Spleen (tissue), 11 donors: ENCODE results near the gene ATP1B3. TPM values are rescaled to one million over a fixed set of nuclear protein-coding genes. Genes with fewer than 3 reads are reported as not detected.

ENCODE experiments used
- DNase-seq: peaks from one replicate; pipeline ENCODE4 v3.0.0-alpha.2; 2020
- H3K27ac ChIP-seq, 8 donors: fragments of 200-600 bp; sonication (generic) in 7 of 8; 1 replicate in 4 of 8; 2 replicates in 4 of 8; pipeline versions ENCODE4 v1.5.0 to v1.8.0; 2016 to 2021; ENCODE audit warnings: inconsistent platforms in 4 of 8, mild to moderate bottlenecking in 4 of 8, moderate library complexity in 1 of 8
- H3K27me3 ChIP-seq, 7 donors: fragments of 200-600 bp; sonication (generic) in 6 of 7; replicated peaks in 1 of 7; 1 replicate in 4 of 7; 2 replicates in 3 of 7; pipeline versions ENCODE4 v1.5.0 to v1.8.0; 2016 to 2021; ENCODE audit warnings: inconsistent platforms in 3 of 7, mild to moderate bottlenecking in 1 of 7
- H3K36me3 ChIP-seq, 6 donors: fragments of 200-600 bp; sonication (generic) in 5 of 6; 1 replicate in 4 of 6; 2 replicates in 2 of 6; pipeline versions ENCODE4 v1.5.0 to v1.8.0; 2016 to 2021; ENCODE audit warnings: inconsistent platforms in 2 of 6
- H3K4me1 ChIP-seq, 6 donors: fragments of 200-600 bp; sonication (generic) in 5 of 6; 1 replicate in 3 of 6; 2 replicates in 3 of 6; pipeline versions ENCODE4 v1.5.0 to v1.8.0; 2016 to 2021; ENCODE audit warnings: inconsistent platforms in 3 of 6
- H3K4me3 ChIP-seq, 8 donors: fragments of 200-600 bp; sonication (generic) in 7 of 8; 1 replicate in 4 of 8; 2 replicates in 4 of 8; pipeline versions ENCODE4 v1.5.0 to v1.8.0; 2016 to 2021; ENCODE audit warnings: inconsistent platforms in 4 of 8, mild to moderate bottlenecking in 4 of 8, moderate library complexity in 2 of 8
- H3K9me3 ChIP-seq, 8 donors: fragments of 200-600 bp; sonication (generic) in 7 of 8; 1 replicate in 4 of 8; 2 replicates in 4 of 8; pipeline versions ENCODE4 v1.5.0 to v1.8.0; 2016 to 2021; ENCODE audit warnings: inconsistent platforms in 4 of 8
- CTCF ChIP-seq, 11 experiments: fragments of 200-600 bp in 7 of 11; fragments of 450-650 bp in 4 of 11; sonication (generic) in 4 of 11; IDR thresholded peaks in 8 of 11; conservative IDR thresholded peaks in 3 of 11; 1 replicate in 7 of 11; 2 replicates in 4 of 11; pipeline versions ENCODE4 v1.4.0 to v1.8.0; 2016 to 2021; ENCODE audit warnings: antibody characterized with exemption in 11 of 11, inconsistent platforms in 4 of 11, mild to moderate bottlenecking in 1 of 11
- POLR2A ChIP-seq, 3 donors: fragments of 450-650 bp; IDR thresholded peaks; one replicate each; pipeline ENCODE4 v1.5.1; 2017; ENCODE audit warnings: antibody characterized with exemption in 3 of 3, mild to moderate bottlenecking in 1 of 3
- POLR2AphosphoS5 ChIP-seq, 3 donors: sonication (generic); formaldehyde crosslinking; IDR thresholded peaks; one replicate each; pipeline ENCODE4 v1.5.1; 2017; ENCODE audit warnings: antibody characterized with exemption in 3 of 3
- WGBS, 5 donors: extraction: QIAGEN DNeasy Blood & Tissue Kit in 3 of 5; methylation state at CpG; one replicate each; pipeline versions ENCODE4 v1.1.5 to v1.1.7; 2013 to 2018; 5-methylcytosine and 5-hydroxymethylcytosine counted together
- intact Hi-C: fragments of 100-400 bp; cut with DNase I; formaldehyde crosslinking; loops from one replicate; pipeline ENCODE4 v1.15.0; 2023; ENCODE audit warnings: low total_unique reads
- polyA plus RNA-seq, 3 donors: library from polyadenylated mRNA; stranded (reverse); fragments of 200-250 nt; gene quantifications; one replicate each; pipeline ENCODE4 v1.2.1, GENCODE V29; 2013
- total RNA-seq, 7 donors: library from RNA; depleted of rRNA in 3 of 7; stranded (reverse); fragments of >200 nt in 3 of 7; fragmentation: NEBNext Ultra II Directional in 4 of 7; extraction: Animal tissue kit (Norgen Biotek cat#: 25700) in 4 of 7; gene quantifications; one replicate each; pipeline versions ENCODE4 v1.1.0 to v1.2.1, GENCODE V29; 2016 to 2021
- donor health status: healthy with polysubstance abuse.
- donor health status: DM: no; HTN: no; CAD: no; lungs with moderate emphysema.
- donor health status: DM: no; HTN: no; CAD: no.
- donor health status: Bipolar disorder and iron deficiency.
- donor health status: healthy.
- donor health status: DM: no; HTN: no; CAD: no.
- donor health status: DM: yes; HTN: yes; CAD: no.

ATP1B3 gene
- total and polyA plus RNA-seq, 10 donors, result 35.7 to 80.1 (median 66.4) TPM

GRCh38 chr3:141876891-141877621 lies 613 bp downstream of the ATP1B3 start:
- intact Hi-C loops, result loop anchor here (5.0 to 10.0 kb wide), 2 partner anchors 82 to 135 kb away; no protein-coding TSS in a partner anchor
- peak in 2 of 3 donors; percentile 70 to 84 for TF ChIP-seq POLR2AphosphoS5 (IDR thresholded peaks at IDR 0.05)
- no peak for TF ChIP-seq POLR2A (IDR thresholded peaks at IDR 0.05)
- 0 to 1% (median 0%) methylated on average over 32 to 76 of the region's 76 CpGs for WGBS, 5 donors

GRCh38 chr3:141877911-141878310 lies 1.5 kb downstream of the ATP1B3 start:
- DNase-seq, result no peak
- WGBS, 5 donors, result 48 to 61% (median 57%) methylated on average over 3 of the region's 3 CpGs

More at GRCh38 chr3:141876891-141877621, 613 bp downstream of the ATP1B3 start:
- Histone ChIP-seq H3K27me3 (no peaks in the 10 kb centered on the region), H3K4me3 (peak overlapping the region; percentile 80 to 97 (median 88)), H3K36me3 (no peaks in the 10 kb centered on the region), H3K27ac (peak overlapping the region; percentile 94 to 100 (median 99)), H3K9me3 (no peaks in the 10 kb centered on the region), H3K4me1 (peaks cover 19 to 54% (median 33%) of the 10 kb centered on the region in 6 donors)
- DNase-seq, result peak; percentile 89

GRCh38 chr3:141878326-141878725 lies 1.9 kb downstream of the ATP1B3 start:
- peak overlapping the region in 1 of 8 donors; percentile 99 for H3K27ac ChIP-seq

More at GRCh38 chr3:141877911-141878310, 1.5 kb downstream of the ATP1B3 start:
- intact Hi-C loops, result loop anchor here (5.0 to 10.0 kb wide), 2 partner anchors 83 to 136 kb away; no protein-coding TSS in a partner anchor
- TF ChIP-seq CTCF (IDR thresholded peaks at IDR 0.05 in 8 of 11, conservative IDR thresholded peaks at IDR 0.05 in 3 of 11) (no peak), POLR2A (IDR thresholded peaks at IDR 0.05) (no peak), POLR2AphosphoS5 (IDR thresholded peaks at IDR 0.05) (no peak)
- Histone ChIP-seq H3K4me1 (peaks cover 19 to 54% (median 35%) of the 10 kb centered on the region in 6 donors), H3K4me3 (peak overlapping the region in 6 of 8 donors; percentile 81 to 97 (median 88)), H3K9me3 (no peaks in the 10 kb centered on the region), H3K27me3 (no peaks in the 10 kb centered on the region), H3K27ac (peak overlapping the region in 7 of 8 donors; percentile 94 to 100 (median 99)), H3K36me3 (peaks cover 0 to 7% (median 0%) of the 10 kb centered on the region in 6 donors)

GRCh38 chr3:141878817-141879216 lies 2.4 kb downstream of the ATP1B3 start:
- intact Hi-C loops, result loop anchor here (5.0 to 10.0 kb wide), 2 partner anchors 84 to 137 kb away; no protein-coding TSS in a partner anchor
- H3K27ac ChIP-seq, result no peak overlapping the region
- H3K4me1 ChIP-seq, result peaks cover 19 to 54% (median 35%) of the 10 kb centered on the region in 6 donors
- H3K4me3 ChIP-seq, result peak overlapping the region in 3 of 8 donors; percentile 87 to 97 (median 89)
- no peaks in the 10 kb centered on the region for H3K9me3 ChIP-seq
- no peak for TF ChIP-seq POLR2AphosphoS5 (IDR thresholded peaks at IDR 0.05)
- no peak for TF ChIP-seq POLR2A (IDR thresholded peaks at IDR 0.05)
- TF ChIP-seq CTCF (IDR thresholded peaks at IDR 0.05 in 8 of 11, conservative IDR thresholded peaks at IDR 0.05 in 3 of 11), result no peak
- DNase-seq, result no peak
- 88 to 95% (median 90%) methylated on average over 2 of the region's 2 CpGs for WGBS, 5 donors
- H3K27me3 ChIP-seq, result no peaks in the 10 kb centered on the region
- H3K36me3 ChIP-seq, result peaks cover 0 to 9% (median 0%) of the 10 kb centered on the region in 6 donors

More at GRCh38 chr3:141878326-141878725, 1.9 kb downstream of the ATP1B3 start:
- H3K4me1 ChIP-seq, result peaks cover 19 to 54% (median 35%) of the 10 kb centered on the region in 6 donors
- intact Hi-C loops, result loop anchor here (5.0 to 10.0 kb wide), 2 partner anchors 84 to 136 kb away; no protein-coding TSS in a partner anchor
- H3K36me3 ChIP-seq, result peaks cover 0 to 8% (median 0%) of the 10 kb centered on the region in 6 donors
- DNase-seq, result no peak
- no peaks in the 10 kb centered on the region for H3K9me3 ChIP-seq
- TF ChIP-seq POLR2AphosphoS5 (IDR thresholded peaks at IDR 0.05) (no peak), CTCF (IDR thresholded peaks at IDR 0.05 in 8 of 11, conservative IDR thresholded peaks at IDR 0.05 in 3 of 11) (no peak), POLR2A (IDR thresholded peaks at IDR 0.05) (no peak)
- 23 to 42% (median 39%) methylated on average over 1 of the region's 1 CpG for WGBS, 5 donors
- peak overlapping the region in 3 of 8 donors; percentile 87 to 97 (median 89) for H3K4me3 ChIP-seq
- H3K27me3 ChIP-seq, result no peaks in the 10 kb centered on the region
